HS-27A (cell line): ENCODE data around the gene SHPK.
A peak's percentile ranks its signal among the peaks of the same experiment; 100 is the strongest.

Experiments
- DNase-seq: peaks from one replicate; pipeline ENCODE4 v3.0.0-alpha.2; 2012; ENCODE audit warnings: low read depth, missing footprints

SHPK gene

DNA sequence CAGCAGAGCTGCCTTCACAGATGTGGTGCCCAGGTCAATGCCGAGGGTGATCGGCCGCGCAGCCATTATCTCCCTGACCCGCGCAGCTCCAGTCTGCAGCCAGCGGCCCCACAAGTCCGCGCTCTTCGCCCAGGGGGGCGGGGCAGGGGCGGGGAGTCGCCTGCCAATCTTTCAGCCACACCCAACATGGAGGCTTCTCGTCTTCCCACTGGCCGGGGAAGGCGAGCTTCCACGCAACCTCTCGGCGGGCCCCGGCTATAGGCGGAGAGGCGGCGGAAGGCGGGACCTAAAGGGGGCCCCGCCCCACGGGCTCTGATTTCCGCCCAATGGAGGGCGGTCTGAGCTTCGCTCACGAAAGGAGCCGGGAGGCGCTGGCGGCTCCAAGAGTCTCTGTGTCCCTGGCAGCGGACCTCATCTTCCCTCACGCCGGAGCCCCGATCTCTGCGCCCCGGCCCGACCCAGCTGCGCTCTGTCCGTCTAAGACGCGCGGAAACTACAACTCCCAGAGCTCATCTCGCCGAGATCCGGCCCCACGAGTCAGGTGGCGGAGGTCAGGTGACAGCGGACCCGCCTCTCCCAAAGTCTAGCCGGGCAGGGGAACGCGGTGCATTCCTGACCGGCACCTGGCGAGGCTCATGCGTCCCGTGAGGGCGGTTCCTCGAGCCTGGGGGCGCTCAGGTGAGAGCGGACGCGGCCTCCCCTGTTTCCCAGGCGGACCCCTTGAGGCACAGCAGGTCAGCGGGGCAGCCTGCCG lies at the start of gene SHPK, which contains the start of gene CTNS:
SHPK (minus strand) TSS at position 97 of the 754 bp plus-strand sequence; CDS start at position 66, 31 bp downstream.
CTNS (plus strand) TSS at position 607 of the 754 bp plus-strand sequence. CDS start 3,447 bp downstream, outside the sequence.
- peak; percentile 48 for DNase-seq

- no peak for DNase-seq
Measured at GRCh38 chr17:3685174-3685573, 49.1 kb upstream of the SHPK start.

DNA sequence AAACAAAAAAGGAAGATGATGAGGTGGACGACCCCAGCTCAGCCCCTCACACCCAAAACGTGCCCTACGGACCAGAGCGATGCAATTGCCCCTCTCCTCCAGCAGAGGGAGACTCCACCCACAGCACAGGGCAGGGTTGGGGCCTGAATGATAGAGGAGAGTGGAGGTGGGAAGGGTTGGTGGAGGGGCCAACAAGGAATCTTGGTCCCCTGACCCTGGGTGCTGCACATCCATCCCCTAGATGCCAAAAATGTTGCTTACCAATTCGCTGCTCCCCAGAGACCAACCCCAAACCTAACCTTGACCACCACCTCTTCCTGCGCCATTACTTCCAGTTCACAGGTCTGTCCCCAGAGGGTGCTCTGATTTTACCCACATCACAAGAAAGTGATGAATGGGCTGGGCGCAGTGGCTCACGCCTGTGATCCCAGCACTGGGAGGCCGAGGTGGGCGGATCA lies 47.0 kb upstream of the SHPK start:
- no peak for DNase-seq

DNA sequence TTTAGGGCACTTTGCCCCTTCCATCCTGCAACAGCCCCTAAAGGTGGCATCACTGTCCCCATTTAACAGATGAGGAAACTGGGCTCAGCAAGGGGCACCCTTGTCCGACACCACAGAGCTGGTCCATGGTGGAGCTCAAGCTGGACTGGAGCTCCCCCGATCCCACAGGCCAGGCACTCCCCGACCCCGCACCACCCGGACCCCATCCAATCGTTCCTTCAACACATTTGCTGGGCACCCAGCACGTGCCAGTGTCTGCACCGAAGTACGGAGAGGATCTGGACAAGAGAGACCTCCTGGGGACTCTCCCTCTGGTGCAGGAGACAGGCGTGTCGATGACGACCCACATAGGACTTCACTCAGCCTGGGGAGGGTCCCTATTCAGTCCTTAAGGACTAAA lies 46.0 kb upstream of the SHPK start:
- DNase-seq: no peak

GRCh38 chr17:3681565-3681964 lies 45.5 kb upstream of the SHPK start:
- no peak for DNase-seq

DNA sequence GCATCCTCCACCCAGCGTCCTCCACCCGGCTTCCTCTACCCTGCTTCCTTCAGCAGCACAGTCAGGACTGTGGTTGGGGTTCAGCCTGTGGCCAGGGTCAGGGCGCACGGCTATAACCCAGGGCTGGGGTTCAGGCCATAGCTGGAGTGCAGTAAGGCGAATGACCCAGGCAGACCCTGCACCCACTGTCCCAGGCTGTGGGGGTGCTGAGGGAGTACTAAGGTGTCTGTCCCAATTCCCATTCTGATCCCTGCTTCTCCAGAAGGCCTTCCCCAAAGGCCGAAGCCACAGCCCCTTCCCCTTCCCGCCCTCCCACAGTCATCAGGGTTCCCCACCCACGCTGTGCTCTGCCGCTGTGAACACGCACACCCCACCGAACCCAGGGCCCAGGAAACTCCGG lies 45.0 kb upstream of the SHPK start:
- no peak for DNase-seq

GRCh38 chr17:3679531-3680126 lies 43.6 kb upstream of the SHPK start:
- DNase-seq: no peak

- no peak for DNase-seq
Measured at GRCh38 chr17:3678821-3679530, 42.9 kb upstream of the SHPK start.

- DNase-seq: no peak
Measured at GRCh38 chr17:3678095-3678820, 42.2 kb upstream of the SHPK start.

DNA sequence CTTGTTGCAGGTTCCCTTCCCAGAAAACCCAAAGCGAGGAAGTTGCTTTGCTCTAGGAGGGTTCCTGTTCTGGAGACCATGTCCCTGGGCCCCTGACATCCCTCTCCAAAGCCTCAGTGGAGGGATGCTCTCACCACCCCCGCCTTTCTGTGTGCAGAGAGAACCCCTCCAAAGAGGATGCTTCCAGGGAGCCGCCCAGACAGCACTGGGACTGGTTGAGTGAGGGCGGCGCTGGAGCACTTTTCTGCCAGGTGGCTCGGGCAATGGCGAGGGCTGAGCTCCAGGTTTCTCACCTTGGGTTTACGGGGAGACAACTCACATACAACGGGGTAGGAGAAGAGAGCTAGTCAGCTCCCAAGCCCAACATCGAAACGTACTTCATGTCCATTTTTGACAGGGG lies 39.8 kb upstream of the SHPK start:
- no peak for DNase-seq

DNA sequence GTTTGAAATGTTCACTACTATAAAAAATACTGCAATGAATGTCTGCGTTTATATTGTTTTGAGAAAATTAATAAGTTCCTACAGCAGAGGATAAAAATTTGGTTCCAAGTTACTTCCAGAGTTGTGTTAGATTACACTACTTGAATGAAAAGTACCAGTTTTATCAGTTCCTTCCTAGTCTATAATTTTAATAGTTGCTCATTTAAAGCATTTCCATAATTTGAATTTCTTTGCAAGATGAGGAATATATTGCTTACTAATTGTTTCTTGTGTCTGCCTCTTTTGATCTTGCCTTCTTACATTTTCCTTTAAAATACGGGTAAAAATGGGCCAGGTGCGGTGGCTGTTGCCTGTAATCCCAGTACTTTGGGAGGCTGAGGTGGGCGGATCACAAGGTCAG lies 36.5 kb upstream of the SHPK start:
- no peak for DNase-seq

GRCh38 chr17:3669548-3669947 lies 33.5 kb upstream of the SHPK start:
- no peak for DNase-seq

- DNase-seq: no peak
Measured at GRCh38 chr17:3669085-3669347, 33.0 kb upstream of the SHPK start.

GRCh38 chr17:3668279-3669084 lies 32.4 kb upstream of the SHPK start, which contains the start of the genes EMC6 and TAX1BP3:
Gene EMC6 (plus strand): TSS chr17:3668812. CDS start chr17:3669147, 335 bp downstream.
Gene TAX1BP3 (minus strand): TSS chr17:3668578. CDS start chr17:3668526, 52 bp downstream.
- peak; percentile 87 for DNase-seq

DNA sequence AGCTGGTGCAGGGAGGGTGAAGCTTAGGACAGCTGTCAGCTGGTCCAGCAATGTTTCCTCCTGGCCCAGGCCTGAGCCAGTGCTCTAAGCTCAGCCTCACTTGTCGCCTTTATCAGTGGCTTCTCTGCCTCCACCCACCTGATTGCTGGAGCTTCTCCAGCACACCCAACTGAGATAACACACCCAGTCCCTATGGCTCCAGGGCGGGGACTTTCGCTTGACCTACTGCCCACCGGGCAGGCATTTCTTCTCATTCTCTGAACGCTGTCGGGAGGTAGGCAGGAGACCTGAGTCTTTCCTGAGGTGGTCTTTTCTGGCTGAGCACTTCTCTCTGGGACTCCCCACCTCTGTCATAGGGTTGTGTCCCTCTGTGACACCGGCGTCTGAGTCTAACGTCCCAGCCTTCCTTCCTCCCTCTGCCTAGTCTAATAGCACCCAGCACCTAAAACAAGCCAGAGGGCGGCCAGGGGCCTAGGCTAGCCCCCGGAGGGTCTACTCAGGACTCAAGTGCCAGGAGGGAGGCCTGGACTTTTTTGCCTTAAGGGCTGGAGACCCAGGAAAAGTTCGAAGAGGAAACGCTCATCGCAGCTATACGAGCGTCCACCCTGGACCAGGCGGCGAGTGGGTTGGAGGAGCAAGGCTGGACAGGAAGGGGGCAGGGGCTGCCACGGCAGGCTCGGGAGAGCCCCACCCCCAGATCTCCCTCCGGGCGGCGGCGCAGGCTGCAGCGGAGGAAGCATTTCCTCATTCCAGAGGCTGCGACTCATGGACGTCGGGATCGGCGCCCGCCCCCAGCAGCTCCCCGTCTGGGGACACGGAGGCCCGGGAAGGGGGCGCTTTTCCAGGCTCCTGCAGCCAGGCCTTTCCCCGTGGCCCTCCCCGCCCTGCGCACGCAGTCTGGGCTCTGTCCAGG lies 31.6 kb upstream of the SHPK start:
- DNase-seq: peak; percentile 57

DNA sequence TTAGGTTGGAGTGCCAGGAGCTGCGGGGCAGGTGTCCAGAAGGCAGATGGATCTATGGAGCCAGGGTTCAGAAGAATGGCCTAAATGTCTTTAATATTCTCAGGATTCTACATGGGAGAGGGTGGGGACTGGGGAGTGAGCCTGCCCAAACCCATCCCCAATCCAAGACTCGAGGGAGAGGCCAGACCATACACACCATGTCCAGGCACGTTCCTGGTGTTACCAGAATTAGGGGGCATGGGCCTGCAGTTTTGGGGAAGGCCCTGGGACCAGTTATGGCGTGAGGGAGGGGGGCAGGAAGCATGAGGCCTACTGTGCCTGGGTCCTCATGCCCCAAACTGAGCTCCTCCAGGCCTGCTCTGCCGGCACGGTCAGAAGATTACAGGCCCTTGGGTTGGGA lies 30.5 kb upstream of the SHPK start:
- DNase-seq: no peak

GRCh38 chr17:3665834-3666233 lies 29.8 kb upstream of the SHPK start:
- no peak for DNase-seq

DNA sequence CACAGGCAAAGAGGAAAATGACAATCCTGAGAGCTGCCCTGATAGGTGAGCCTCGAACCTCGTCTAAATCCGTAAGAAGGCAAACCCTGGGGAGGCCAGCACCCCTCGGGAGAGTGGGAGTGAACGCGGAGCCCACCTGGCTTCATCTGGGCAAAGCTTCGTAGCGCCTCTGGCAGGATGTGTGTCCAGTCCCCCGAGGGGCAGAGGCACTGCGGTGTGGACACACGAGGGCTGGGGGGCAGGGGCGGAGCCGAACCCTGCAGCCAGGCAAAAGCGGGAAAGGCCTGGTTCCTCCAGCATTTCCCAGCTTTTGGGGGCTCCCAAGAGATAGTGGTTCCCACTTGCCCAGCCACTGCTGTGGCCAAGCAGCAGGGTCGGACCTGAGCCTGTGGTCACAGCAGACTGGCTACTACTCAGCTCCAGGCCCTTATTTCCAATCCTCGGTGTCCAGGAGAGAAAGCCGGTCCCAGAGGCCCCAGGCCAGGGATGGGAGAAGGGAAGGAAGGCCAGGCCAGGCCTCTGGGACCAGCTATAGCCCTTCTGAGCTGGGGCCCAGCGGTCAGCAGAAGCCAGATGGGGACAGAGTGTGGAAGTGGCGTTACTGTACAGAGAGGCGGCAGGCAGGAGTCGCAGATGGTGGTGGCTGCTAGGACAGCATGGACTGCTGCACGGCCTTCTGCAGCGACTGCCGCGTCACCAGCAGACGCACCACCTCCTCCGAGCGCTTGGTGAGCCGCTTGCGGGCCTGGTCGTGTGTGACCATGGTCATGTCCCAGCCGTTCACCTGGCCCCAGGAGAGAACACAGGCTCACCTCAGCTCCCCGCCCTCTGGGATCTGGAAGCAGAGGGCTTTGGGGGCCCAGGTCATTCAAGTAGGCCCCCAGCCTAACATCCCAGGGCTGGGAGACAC lies 27.3 kb upstream of the SHPK start:
- no peak for DNase-seq

- no peak for DNase-seq
Measured at GRCh38 chr17:3660311-3660891, 24.4 kb upstream of the SHPK start.
